HL-60/S4 treated with retinoic acid at 250 ng/mL for 4 days and 3 days (cell line): Measurements from ENCODE around the gene SDK2.

Experiments
- in situ Hi-C: fragments of 300-500 bp; cut with MboI; formaldehyde crosslinking; loops from 2 replicates; pipeline ENCODE4 v1.7.0; 2022; ENCODE audit warnings: low sequenced_read_pairs

SDK2 gene

GRCh38 chr17:73354423-73355284 is 289.6 kb downstream of the SDK2 start:
- in situ Hi-C loops: loop anchor here (25.0 kb wide), 2 partner anchors 617 to 792 kb away; no protein-coding TSS in a partner anchor

GRCh38 chr17:73352261-73352660 is 292.0 kb downstream of the SDK2 start:
- in situ Hi-C loops: loop anchor here (25.0 kb wide), 2 partner anchors 615 to 790 kb away; no protein-coding TSS in a partner anchor

- in situ Hi-C loops: loop anchor here (25.0 kb wide), 2 partner anchors 614 to 789 kb away; no protein-coding TSS in a partner anchor
Observed at GRCh38 chr17:73351764-73352163, 292.5 kb downstream of the SDK2 start.

- in situ Hi-C loops: loop anchor here (25.0 kb wide), 2 partner anchors 614 to 789 kb away; no protein-coding TSS in a partner anchor
Observed at GRCh38 chr17:73350864-73351263, 293.4 kb downstream of the SDK2 start.

- in situ Hi-C loops: loop anchor here (25.0 kb wide), 2 partner anchors 612 to 787 kb away; no protein-coding TSS in a partner anchor
Observed at GRCh38 chr17:73349647-73350046, 294.6 kb downstream of the SDK2 start.

- in situ Hi-C loops: no loop called here
Observed at GRCh38 chr17:73349138-73349537, 295.1 kb downstream of the SDK2 start.

- in situ Hi-C loops: no loop called here
Observed at GRCh38 chr17:73348829-73349095, 295.5 kb downstream of the SDK2 start.

- in situ Hi-C loops: no loop called here
Observed at GRCh38 chr17:73348018-73348828, 296.0 kb downstream of the SDK2 start.

- in situ Hi-C loops: no loop called here
Observed at GRCh38 chr17:73347351-73347750, 296.9 kb downstream of the SDK2 start.

- in situ Hi-C loops: no loop called here
Observed at GRCh38 chr17:73346501-73347162, 297.6 kb downstream of the SDK2 start.

- in situ Hi-C loops: no loop called here
Observed at GRCh38 chr17:73343739-73344454, 300.3 kb downstream of the SDK2 start.

GRCh38 chr17:73343168-73343634 is 301.0 kb downstream of the SDK2 start:
- in situ Hi-C loops: no loop called here

- in situ Hi-C loops: no loop called here
Observed at GRCh38 chr17:73342541-73343167, 301.6 kb downstream of the SDK2 start.

- in situ Hi-C loops: no loop called here
Observed at GRCh38 chr17:73342050-73342522, 302.2 kb downstream of the SDK2 start.

- in situ Hi-C loops: no loop called here
Observed at GRCh38 chr17:73341350-73342049, 302.7 kb downstream of the SDK2 start.

GRCh38 chr17:73340093-73340596 is 304.1 kb downstream of the SDK2 start:
- in situ Hi-C loops: no loop called here

- in situ Hi-C loops: no loop called here
Observed at GRCh38 chr17:73338566-73339197, 305.6 kb downstream of the SDK2 start.

GRCh38 chr17:73338050-73338521 is 306.2 kb downstream of the SDK2 start:
- in situ Hi-C loops: no loop called here
